Measurements from ENCODE around the gene A1BG. TPM values are rescaled to one million over a fixed set of nuclear protein-coding genes. Genes with fewer than 3 reads are reported as not detected.

A1BG gene
- total RNA-seq, 4 donors from 2014 or later, result 0.50 to 14.9 (median 3.4) TPM

- Histone ChIP-seq H3K4me3 (replicated peaks in 1 of 3) (no peak overlapping the region), H3K27me3 (peaks cover 6% of the 10 kb centered on the region), H3K27ac (no peak overlapping the region), H3K4me1 (peaks cover 9 to 27% of the 10 kb centered on the region in 2 donors), H3K9me3 (no peaks in the 10 kb centered on the region), H3K36me3 (peaks cover 20 to 23% of the 10 kb centered on the region in 2 donors)
- TF ChIP-seq, protein P1, sequence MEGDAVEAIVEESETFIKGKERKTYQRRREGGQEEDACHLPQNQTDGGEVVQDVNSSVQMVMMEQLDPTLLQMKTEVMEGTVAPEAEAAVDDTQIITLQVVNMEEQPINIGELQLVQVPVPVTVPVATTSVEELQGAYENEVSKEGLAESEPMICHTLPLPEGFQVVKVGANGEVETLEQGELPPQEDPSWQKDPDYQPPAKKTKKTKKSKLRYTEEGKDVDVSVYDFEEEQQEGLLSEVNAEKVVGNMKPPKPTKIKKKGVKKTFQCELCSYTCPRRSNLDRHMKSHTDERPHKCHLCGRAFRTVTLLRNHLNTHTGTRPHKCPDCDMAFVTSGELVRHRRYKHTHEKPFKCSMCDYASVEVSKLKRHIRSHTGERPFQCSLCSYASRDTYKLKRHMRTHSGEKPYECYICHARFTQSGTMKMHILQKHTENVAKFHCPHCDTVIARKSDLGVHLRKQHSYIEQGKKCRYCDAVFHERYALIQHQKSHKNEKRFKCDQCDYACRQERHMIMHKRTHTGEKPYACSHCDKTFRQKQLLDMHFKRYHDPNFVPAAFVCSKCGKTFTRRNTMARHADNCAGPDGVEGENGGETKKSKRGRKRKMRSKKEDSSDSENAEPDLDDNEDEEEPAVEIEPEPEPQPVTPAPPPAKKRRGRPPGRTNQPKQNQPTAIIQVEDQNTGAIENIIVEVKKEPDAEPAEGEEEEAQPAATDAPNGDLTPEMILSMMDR (IDR thresholded peaks at IDR 0.05), result no peak
- no peak for TF ChIP-seq POLR2A (IDR thresholded peaks at IDR 0.05)
- intact Hi-C loops (cut with DNase I), result no loop called here
- 38 to 65% methylated on average over 8 to 20 of the region's 58 CpGs for WGBS, 2 donors
- DNase-seq, result no peak
Measured at GRCh38 chr19:58396691-58397532, 43.6 kb upstream of the A1BG start.

GRCh38 chr19:58395979-58396627 lies 42.8 kb upstream of the A1BG start:
- no peak overlapping the region for H3K4me3 ChIP-seq (replicated peaks in 1 of 3)
- WGBS, 2 donors, result 9 to 17% methylated on average over 5 to 16 of the region's 75 CpGs
- TF ChIP-seq, protein P1 (IDR thresholded peaks at IDR 0.05), result no peak
- TF ChIP-seq POLR2A (IDR thresholded peaks at IDR 0.05), result no peak
- H3K36me3 ChIP-seq, result peaks cover 20 to 28% of the 10 kb centered on the region in 2 donors
- H3K27me3 ChIP-seq, result peaks cover 6% of the 10 kb centered on the region
- peak; percentile 47 to 50 for DNase-seq
- intact Hi-C loops (cut with DNase I), result no loop called here
- no peaks in the 10 kb centered on the region for H3K9me3 ChIP-seq
- H3K4me1 ChIP-seq, result peaks cover 7 to 24% of the 10 kb centered on the region in 2 donors
- H3K27ac ChIP-seq, result no peak overlapping the region

DNA sequence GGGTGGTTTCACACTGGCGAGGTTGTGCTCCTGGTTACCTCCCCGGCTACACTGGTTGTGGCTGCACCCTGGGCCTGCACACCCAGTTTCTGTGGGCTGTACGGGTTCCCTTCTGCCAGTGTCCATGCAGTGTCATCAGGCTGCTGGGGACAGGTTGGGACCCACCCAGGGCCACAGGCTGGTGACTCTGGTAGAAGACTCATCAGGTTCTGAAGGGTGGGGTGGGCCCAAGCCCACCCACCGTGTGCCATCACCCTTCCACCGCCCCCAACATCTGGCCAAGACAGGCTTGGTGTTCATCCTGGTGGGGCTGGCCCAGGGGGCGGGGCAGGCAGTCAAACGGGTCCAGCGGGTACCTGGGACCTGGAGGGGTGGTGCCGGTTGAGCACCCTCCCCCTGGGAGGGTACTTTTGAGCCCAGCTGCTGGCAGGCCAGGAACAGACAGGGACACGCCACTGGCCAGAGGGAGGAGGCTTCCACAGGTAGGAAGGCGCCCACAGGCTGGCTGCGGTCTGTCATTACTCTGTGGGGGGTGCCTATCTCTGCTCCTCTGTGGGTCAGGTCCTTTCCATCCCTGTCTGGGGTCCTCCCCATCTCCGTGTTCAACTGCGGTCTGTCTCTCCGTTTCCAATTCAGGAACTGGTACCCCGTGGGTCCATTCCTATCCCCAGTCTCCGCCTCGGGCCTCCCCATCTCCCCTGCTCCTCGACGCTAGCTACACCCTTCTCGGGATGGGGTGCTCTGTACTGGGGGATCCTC lies 42.1 kb upstream of the A1BG start, which contains the start of gene RNF225:
Gene RNF225 (plus strand): TSS at position 437 of the 759 bp plus-strand sequence. CDS start 434 bp downstream, outside the sequence.
- Histone ChIP-seq H3K9me3 (no peaks in the 10 kb centered on the region), H3K4me1 (peaks cover under 1 to 19% of the 10 kb centered on the region in 2 donors), H3K4me3 (replicated peaks in 1 of 3) (no peak within 1 kb of the TSS), H3K36me3 (peaks cover 20 to 28% of the 10 kb centered on the region in 2 donors), H3K27me3 (peaks cover 6% of the 10 kb centered on the region), H3K27ac (no peak within 1 kb of the TSS)
- TF ChIP-seq, protein P1 (IDR thresholded peaks at IDR 0.05), result no peak
- no peak for TF ChIP-seq POLR2A (IDR thresholded peaks at IDR 0.05)
- DNase-seq, result peak; percentile 45 to 47
- intact Hi-C loops (cut with DNase I), result no loop called here
- 34 to 44% methylated on average over 16 to 20 of the region's 21 CpGs for WGBS, 2 donors

GRCh38 chr19:58394821-58395219 lies 41.5 kb upstream of the A1BG start:
- Histone ChIP-seq H3K27ac (no peak overlapping the region), H3K36me3 (peaks cover 20 to 28% of the 10 kb centered on the region in 2 donors)
- DNase-seq, result no peak

More at GRCh38 chr19:58394821-58395219, 41.5 kb upstream of the A1BG start:
- WGBS, 2 donors, result 70 to 90% methylated on average over 2 to 3 of the region's 3 CpGs
- intact Hi-C loops (cut with DNase I), result no loop called here
- peaks cover 0 to 16% of the 10 kb centered on the region in 2 donors for H3K4me1 ChIP-seq
- H3K9me3 ChIP-seq, result no peaks in the 10 kb centered on the region
- H3K4me3 ChIP-seq (replicated peaks in 1 of 3), result no peak overlapping the region
- peaks cover 6% of the 10 kb centered on the region for H3K27me3 ChIP-seq
- TF ChIP-seq, protein P1 (IDR thresholded peaks at IDR 0.05), result no peak
- TF ChIP-seq POLR2A (IDR thresholded peaks at IDR 0.05), result no peak

Data from thyroid gland (tissue), 4 donors.